ENCODE results near the gene ASAP2. TPM values are rescaled to one million over a fixed set of nuclear protein-coding genes. Genes with fewer than 3 reads are reported as not detected.

The ASAP2 gene
- total RNA-seq, 1 donor from 2014 or later: 22.9 TPM

GRCh38 chr2:9273486-9274130 lies 67.0 kb downstream of the ASAP2 start:
- no peak for DNase-seq (ENCODE audit: low spot score)

GRCh38 chr2:9274701-9275343 lies 68.2 kb downstream of the ASAP2 start:
- no peak for DNase-seq (ENCODE audit: low spot score)

- DNase-seq (ENCODE audit: low spot score): no peak
Measured at GRCh38 chr2:9275399-9275798, 68.8 kb downstream of the ASAP2 start.

GRCh38 chr2:9276074-9276473 lies 69.5 kb downstream of the ASAP2 start:
- DNase-seq (ENCODE audit: low spot score): no peak

GRCh38 chr2:9276901-9277451 lies 70.4 kb downstream of the ASAP2 start:
- no peak for DNase-seq (ENCODE audit: low spot score)

GRCh38 chr2:9278439-9278838 lies 71.8 kb downstream of the ASAP2 start:
- DNase-seq (ENCODE audit: low spot score): no peak

GRCh38 chr2:9279426-9279825 lies 72.8 kb downstream of the ASAP2 start:
- DNase-seq (ENCODE audit: low spot score): no peak

GRCh38 chr2:9280224-9280623 lies 73.6 kb downstream of the ASAP2 start:
- no peak for DNase-seq (ENCODE audit: low spot score)

GRCh38 chr2:9281145-9281544 lies 74.5 kb downstream of the ASAP2 start:
- DNase-seq (ENCODE audit: low spot score): no peak

GRCh38 chr2:9282128-9283112 lies 75.8 kb downstream of the ASAP2 start:
- DNase-seq (ENCODE audit: low spot score): no peak

GRCh38 chr2:9284521-9285297 lies 78.1 kb downstream of the ASAP2 start:
- DNase-seq (ENCODE audit: low spot score): no peak

GRCh38 chr2:9285385-9285920 lies 78.8 kb downstream of the ASAP2 start:
- DNase-seq (ENCODE audit: low spot score): no peak

GRCh38 chr2:9285921-9286320 lies 79.3 kb downstream of the ASAP2 start:
- DNase-seq (ENCODE audit: low spot score): no peak

- no peak for DNase-seq (ENCODE audit: low spot score)
Measured at GRCh38 chr2:9286554-9287399, 80.2 kb downstream of the ASAP2 start.

GRCh38 chr2:9287400-9288045 lies 80.9 kb downstream of the ASAP2 start:
- no peak for DNase-seq (ENCODE audit: low spot score)

GRCh38 chr2:9288233-9288632 lies 81.6 kb downstream of the ASAP2 start:
- DNase-seq (ENCODE audit: low spot score): no peak

- DNase-seq (ENCODE audit: low spot score): no peak
Measured at GRCh38 chr2:9288681-9289338, 82.2 kb downstream of the ASAP2 start.

GRCh38 chr2:9291331-9291730 lies 84.7 kb downstream of the ASAP2 start:
- DNase-seq (ENCODE audit: low spot score): no peak

GRCh38 chr2:9291866-9292265 lies 85.3 kb downstream of the ASAP2 start:
- no peak for DNase-seq (ENCODE audit: low spot score)
